ENCODE results near the gene GDAP2.

GRCh38 chr1:117841117-117841650 is 88.2 kb downstream of the GDAP2 start:
- TF ChIP-seq SP1 (IDR thresholded peaks at IDR 0.05): no peak
- TF ChIP-seq FOXA1 (IDR thresholded peaks at IDR 0.05): no peak
- no peak for TF ChIP-seq ARNT (IDR thresholded peaks at IDR 0.05)
- no peak for TF ChIP-seq ELF4 (IDR thresholded peaks at IDR 0.05)
- no peak for TF ChIP-seq BHLHE40 (IDR thresholded peaks at IDR 0.05; ENCODE audit: borderline replicate concordance)
- no peak for TF ChIP-seq PKNOX1 (IDR thresholded peaks at IDR 0.05)
- TF ChIP-seq FOXM1 (IDR thresholded peaks at IDR 0.05; ENCODE audit: borderline replicate concordance): no peak
- TF ChIP-seq L3MBTL2 (conservative IDR thresholded peaks at IDR 0.05): no peak
- no peak for TF ChIP-seq LEF1 (IDR thresholded peaks at IDR 0.05; ENCODE audit: borderline replicate concordance)
- TF ChIP-seq TARDBP (IDR thresholded peaks at IDR 0.05): no peak
- no peak for TF ChIP-seq NFRKB (IDR thresholded peaks at IDR 0.05)
- no peak for TF ChIP-seq SUZ12 (IDR thresholded peaks at IDR 0.05)
- TF ChIP-seq FOXK2 (IDR thresholded peaks at IDR 0.05): no peak

All from HEK293T (cell line).